Fibroblast of skin of left quadriceps (primary cell): ENCODE measurements around the gene RBFOX1.
"Not testable (repeated sequence)": the region's sequence is repeated elsewhere in the genome, so short reads cannot be mapped to it uniquely, and the experiment has no call there.

ENCODE experiments used
- DNase-seq, 2 experiments: peaks; one replicate each; pipeline ENCODE4 v3.0.0-alpha.2; 2013; ENCODE audit warnings: low read depth in 2 of 2

Gene RBFOX1

DNA sequence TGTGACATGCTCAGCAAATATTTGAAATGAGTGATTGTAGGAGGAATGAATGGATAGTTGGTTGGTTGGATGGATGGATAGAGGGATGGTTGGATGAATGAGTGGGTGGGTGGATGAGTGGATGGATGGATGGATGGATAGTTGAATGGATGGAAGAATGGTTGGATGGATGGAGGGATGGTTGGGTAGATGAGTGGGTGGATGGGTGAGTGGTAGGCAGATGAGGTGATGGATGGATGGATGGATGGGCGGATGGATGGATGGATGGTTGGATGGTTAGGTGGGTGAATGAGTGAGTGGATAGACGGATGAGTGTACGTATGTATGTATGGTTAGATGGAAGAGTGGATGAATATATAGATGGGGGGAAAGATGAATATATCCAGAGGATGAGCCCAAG lies 137.7 kb downstream of the RBFOX1 start:
- DNase-seq: no peak

DNA sequence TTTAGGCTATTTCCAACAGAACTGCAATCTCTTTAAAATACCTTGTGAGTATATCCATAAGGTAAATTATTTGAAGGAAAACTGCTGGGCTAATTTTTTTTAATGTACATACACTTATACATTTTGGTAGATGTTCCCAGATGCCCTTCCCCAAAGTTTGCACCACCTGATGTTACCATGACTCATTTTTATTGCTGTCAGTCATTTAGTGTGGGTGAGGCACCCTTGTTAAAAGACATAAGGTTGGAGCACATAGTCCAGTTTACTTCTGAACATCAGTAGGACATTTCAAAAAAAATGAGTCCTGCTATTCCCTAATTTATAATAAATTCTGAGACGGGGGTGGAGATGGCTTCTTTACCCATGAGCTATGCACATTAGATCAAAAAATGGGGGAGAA lies 138.6 kb downstream of the RBFOX1 start:
- DNase-seq: no peak

DNA sequence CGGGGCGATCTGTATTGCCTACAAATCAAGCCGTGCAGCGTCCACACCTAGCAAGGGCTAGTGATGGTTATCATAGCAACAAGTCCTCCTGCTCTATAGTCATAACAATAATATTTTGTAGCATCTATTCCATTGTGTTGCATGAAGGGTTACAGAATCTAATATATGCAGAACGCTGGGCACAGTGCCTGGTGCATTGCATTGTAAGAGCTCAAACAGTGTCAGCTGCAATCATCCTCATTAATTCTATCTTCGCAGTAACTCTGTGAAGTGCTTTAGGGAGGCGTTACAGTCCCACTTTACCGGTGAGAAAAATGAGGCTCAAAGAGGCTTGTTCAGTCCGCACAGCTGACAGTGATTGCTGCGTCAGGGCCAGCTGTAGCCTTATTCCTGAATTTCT lies 149.4 kb downstream of the RBFOX1 start:
- DNase-seq: no peak

DNA sequence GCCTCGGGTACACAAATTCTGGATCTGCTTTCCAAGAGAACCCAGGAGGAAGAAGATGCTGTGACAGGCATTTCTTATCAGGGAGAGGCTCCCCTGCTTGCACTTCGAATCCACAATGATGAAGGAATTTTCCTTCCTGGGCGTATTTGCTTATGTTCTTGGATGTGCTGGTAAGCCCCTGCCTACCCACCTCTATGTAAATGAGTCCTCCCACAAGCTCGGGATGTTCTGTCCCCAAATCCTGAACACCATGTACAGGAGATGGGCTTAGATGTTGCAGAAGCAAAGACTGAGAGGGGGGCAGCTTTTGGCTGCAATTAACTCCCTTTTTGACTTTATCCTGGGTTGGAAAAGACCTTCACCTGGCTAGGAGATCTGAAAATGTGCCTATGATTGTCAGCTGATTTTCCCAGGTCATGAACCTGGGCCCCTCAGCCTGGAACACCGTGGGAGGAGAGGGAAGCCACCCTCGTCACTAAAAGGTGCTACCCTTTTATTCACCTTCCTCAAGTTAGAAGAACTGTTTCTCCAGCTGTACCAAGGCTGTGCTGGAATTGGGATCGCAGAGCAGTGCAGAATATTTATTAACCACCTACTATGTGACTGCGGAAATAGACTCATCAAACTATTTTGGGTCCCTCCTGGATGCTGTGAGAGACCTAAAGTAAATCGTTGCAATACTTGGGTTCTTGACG lies 150.1 kb downstream of the RBFOX1 start:
- DNase-seq: no peak

DNA sequence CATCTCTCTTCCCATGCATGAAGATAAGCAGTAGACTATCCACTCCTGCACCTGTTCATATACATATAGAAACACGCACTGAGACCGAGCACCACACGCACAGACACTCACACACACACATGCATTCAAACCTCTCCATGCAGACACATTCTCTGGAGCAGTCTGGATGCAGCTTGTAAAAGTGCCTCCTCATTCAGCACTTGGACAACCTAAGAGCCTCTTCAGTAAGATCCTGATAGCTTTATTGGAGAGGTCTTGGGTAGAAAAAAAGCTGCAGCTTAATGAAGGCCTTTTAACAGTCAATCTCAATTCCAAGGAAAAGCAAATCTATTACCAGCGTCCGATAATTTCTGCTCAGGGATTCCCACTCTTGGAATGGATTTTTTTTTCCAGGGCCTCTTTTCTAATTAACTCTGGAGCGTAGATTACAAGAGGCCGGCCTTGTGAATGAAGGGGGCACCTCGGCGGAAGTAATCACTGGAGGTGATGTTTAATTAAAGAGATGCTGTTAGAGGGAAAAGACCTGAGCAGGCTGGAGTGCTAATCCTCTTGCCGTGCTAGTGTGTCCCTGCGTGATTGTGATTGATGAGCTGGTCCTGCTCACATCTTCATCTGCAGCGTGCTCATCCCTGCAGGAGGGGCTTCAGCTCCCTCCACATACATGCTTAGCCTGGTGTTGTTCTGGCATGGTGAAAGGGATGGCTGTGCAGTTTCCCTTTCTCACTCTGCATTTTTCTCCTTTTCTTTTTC lies 155.1 kb downstream of the RBFOX1 start:
- DNase-seq: no peak

DNA sequence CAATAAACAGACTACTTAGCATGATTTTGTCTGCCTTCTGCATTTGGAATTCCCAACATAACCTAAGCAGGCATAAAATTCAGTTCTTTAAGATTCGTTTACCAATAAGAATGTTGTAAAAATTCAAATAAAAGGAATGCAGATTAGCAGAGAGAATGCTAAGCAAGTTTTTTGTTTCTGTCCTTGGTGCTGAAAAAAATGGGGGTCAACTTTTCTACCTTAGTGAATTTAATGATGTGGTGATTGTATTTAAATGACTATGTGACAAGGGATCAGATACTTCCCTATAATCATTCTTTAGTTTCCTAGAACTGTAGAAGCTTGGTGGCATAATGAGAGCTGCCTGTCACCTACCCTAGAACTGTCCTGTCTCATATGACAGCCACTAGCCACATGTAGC lies 159.5 kb downstream of the RBFOX1 start:
- DNase-seq: no peak

DNA sequence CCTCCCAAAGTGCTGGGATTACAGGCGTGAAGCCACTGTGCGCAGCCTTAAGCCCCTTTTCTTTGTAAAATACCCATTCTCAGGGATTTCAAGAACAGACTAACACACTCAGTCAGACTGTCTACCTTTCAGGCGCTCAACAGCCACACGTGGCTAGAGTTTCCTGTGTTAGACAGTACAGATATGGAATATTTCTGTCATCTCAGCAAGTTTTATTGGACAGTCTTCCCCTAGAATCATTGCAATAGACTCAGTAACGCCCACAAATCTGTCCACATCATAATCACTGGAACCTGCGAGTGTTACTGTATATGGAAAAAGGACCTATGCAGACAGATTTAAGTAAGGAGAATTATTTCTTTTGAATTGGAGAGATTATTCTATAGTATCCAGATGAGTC lies 160.5 kb downstream of the RBFOX1 start:
- DNase-seq: no peak

DNA sequence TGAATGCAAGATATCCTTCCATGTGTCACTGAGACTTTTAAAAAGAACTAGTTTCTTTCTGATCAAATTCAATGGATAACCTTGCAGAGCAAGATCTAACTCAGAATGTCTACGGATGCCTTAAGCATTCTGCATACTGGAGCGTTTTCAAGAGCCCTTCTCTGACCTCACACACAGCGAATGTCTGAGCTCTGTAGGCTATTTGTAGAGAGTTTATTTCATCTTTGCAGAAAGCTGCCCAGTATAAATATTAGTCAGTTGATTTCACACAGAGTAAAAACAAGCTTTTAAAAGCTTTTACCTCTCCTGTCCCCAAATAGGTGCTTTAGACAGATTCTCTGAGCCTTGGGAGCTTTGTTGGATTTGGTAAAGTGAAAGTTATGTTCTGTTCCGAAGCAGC lies 165.0 kb downstream of the RBFOX1 start:
- no peak for DNase-seq

DNA sequence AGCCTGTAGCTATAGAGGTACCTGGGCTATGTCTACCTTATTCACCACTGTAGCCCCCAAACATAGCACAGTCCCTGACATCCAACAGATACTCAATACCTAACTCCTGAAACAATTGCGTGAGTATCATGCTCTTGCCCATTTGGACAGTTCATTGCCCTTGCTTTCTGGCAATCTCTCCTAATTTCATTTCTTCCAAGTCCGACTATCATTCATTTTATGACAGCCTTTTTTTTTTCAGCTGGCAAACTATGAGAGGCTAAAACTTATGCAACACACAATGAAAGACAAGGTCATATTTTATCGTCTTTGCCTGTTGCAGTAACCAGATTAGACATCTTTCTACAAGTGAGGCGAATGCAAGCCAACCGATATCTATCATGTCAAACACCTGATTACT lies 169.2 kb downstream of the RBFOX1 start:
- DNase-seq: no peak

DNA sequence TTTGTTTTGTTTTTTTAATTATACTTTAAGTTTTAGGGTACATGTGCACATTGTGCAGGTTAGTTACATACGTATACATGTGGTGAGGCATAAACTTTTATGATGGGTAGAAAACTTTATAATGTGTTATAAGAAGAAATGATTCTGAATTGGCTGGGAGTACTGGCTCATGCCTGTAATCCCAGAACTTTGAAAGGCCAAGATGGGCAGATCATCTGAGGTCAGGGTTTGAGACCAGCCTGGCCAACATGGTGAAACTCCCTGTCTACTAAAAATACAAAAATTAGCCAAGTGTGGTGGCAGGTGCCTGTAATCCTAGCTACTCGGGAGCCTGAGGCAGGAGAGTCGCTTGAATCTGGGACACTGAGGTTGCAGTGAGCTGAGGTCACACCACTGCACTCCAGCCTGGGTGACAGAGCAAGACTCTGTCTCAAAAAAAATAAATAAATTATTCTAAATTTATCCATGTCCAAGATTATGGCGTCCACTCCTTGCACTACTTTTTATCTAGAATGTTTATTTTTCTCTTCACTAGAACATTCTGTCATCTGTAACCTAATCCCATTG lies 170.0 kb downstream of the RBFOX1 start:
- DNase-seq: not testable (repeated sequence)

DNA sequence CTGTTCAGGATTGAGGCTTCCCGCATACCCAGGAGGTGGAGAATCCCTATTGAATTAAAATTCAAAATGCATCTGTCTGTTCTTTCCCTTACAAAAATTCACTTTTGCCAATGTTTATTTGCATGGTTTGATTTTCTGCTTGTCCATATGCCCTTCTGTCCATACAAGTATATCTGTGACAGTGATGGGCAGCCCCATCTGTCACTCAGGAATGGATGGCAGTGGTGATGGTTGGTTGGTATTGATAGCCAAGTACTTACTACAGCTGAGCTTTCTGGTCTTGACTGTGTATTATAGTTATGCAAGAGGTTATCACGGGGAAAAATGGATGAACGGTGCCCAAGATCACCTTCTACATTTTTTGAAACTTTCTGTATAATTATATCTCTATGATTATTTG lies 171.0 kb downstream of the RBFOX1 start:
- DNase-seq: no peak

DNA sequence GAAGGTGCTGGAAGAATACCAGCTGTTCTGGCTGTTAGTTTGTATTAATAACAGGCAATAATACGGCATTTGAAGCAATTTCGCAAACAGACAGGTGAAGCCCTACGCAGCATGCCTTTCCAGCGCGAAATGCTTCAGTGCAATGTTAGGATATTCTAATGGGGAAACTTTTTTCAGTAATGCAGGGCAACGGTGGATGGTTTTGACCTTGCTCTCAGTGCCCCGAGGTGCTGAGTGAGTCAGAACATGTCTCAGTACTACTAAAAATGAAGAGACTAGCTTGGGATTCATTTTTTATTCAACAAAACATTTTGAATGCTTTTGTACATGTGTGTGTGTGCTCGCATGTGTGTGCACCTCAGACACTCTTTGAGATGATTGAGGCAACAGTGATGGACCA lies 172.2 kb downstream of the RBFOX1 start:
- no peak for DNase-seq

DNA sequence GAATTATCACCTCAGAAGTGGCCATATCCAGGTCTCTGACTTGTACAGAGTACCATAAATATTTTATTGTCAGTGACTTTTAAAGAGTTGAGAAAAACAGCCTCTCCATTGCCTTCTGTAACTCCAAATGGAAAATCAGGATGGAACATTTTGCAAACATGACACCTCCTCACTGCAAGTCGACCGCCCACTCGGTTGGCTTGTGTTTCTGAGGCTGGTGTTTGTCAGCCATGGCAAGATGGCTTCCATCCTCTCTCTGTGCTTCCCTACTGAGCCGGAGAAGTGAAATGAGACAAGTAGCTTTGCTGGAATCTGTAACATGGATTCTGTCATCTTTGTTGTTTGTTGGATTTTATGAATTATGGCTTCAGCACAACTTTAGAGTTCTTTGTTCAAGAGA lies 172.8 kb downstream of the RBFOX1 start:
- no peak for DNase-seq

DNA sequence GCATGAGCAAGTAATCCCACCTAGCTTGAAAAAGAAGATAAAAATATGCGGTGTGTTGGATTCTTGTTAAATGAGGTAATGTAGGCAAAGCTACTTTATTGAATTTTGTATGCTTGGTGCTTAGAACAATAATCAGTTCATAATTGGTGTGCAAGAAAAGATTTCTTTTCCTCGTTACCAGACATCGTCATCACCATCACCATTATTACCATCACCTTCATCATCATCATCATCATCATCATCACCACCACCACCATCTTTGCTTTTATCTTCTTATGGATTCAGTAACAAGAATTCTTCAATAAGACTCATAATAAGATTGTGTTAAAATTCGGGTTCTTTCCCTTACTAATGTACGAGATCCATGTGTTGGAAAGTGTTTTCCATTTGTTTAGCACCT lies 173.7 kb downstream of the RBFOX1 start:
- DNase-seq: no peak

DNA sequence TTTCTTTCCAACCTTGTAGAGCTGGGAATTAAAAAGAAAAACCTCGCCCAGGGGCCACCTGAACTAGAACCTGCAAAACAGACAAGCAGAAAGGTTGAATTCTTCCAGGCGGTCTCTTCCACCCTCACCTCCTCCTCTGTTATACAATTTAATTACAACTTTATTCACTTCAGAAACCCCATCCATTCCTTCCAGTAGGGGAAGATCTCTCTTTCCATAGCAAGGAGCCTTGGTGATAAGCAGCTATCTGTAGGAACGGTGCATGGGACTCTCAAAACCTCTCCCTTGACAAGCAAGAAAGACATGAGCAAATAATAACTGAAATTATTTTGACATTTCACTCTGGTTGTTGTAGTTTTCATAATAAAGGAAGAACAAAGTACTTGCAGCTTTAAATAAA lies 176.0 kb downstream of the RBFOX1 start:
- no peak for DNase-seq

DNA sequence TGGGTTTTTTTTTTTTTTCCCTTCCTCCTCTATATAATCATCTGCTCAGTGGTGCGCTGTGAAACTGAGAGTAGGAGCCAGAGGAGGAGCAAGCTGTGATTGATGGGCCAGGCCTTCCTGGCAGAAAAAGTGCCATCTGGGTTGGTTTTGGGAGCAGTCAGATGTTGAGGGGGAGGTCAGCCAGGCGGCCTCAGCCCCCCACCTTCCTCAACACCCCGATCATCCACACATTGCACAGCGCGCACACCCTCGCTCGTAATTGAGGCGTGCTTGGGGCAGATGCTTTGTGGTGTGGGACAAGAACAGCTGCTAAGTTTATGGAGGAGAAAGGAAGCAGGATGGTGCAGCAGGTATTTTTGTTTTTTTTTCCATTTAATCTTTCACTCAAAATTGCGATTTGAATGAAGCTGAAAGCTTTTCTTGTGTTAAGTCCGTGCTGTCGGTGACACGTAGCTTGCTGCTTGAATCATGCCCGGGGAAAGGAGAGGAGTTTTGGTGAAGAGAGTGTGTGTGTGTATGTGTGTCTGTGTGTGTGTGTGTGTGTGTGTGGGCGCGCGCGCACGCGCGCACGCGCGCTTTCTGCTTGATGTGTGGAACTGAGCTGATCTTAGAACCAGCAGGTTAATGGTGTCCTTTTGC lies 177.4 kb downstream of the RBFOX1 start:
- DNase-seq: no peak

DNA sequence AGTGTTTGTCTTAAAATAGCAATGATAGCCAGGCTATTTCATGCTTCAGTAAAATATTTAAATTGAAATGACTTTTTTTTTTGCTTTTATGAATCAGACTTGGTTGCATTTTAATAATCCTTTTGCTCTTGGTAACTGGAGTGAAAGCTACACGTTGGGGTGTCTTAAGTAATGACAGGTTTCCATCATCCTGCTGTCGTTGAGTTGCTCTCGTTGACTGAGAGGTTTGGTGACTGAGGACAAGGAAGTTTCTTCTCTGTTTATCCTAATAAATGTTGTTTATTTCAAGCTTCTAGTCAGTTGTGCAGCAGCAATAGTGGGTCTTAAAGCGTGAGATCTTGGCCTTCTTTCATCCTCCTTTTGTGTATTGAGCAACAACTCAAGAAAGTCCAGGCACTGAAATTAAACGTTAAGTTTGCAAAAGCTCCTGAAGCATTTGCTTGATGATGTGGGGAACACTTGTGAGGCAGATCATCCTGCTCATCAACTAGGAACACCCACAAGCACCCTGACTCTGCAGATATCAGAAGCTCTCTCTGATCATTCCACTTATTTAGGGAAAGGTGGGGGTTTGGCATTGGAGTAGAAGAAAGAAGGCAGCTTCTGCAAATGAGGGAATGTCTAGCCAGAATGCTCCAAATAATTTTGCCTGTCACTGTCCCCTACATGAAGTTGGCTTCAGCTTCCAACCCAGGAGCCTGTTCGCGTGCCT lies 179.1 kb downstream of the RBFOX1 start:
- DNase-seq: no peak

DNA sequence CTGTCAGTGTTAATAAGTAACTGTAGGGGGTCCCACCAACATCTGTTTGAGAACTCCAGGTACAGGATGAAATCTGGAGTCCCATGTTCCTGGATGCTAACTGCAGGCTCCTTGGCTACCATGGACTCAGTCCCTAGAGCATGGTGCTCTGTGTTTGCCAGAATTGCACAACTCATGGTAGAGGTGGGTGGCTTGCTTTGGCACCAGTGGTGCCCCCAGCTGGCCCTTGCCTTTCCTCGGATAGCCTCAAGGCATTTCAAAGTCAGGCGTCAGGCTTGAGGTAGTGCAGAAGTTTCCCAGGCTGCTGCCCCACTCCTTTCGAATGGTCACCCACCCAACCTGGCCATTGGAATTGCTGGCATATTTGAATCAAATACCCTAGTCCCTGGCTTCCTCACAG lies 179.9 kb downstream of the RBFOX1 start:
- no peak for DNase-seq

DNA sequence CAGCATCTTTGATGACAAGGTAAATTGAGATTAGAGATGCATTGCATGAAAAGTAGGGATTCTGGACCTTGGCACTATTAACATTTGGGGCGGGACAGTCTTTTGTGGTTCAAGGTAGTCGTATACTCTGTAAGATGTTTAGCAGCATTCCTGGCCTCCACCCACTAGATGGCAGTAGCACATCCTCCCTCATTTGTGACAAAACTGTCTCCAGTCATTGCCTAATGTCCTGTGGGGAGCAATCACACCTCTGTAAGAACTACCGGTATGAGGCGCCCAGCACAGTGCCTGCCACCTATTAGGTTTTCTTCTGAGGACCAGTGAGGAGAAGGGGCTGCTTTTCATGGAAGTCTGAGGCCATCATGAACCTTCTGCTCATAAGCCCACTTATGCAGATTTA lies 180.8 kb downstream of the RBFOX1 start:
- DNase-seq: no peak

DNA sequence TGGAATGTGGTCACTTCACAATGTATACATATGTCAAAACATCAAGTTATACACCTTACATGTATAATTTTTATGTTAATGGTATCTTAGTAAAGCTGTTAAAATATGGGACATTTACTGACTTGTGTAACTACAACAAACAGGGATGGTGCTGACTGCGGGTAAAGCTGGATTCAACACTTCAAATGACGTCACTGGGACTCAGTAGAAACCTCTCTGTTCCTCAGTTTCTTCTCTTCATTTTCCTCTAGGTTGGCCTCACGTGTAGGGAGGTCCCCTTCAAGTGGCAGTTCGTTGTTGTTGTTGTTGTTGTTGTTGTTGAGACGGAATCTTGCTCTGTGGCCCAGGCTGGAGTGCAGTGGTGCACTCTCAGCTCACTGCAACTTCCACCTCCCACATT lies 182.9 kb downstream of the RBFOX1 start:
- no peak for DNase-seq

DNA sequence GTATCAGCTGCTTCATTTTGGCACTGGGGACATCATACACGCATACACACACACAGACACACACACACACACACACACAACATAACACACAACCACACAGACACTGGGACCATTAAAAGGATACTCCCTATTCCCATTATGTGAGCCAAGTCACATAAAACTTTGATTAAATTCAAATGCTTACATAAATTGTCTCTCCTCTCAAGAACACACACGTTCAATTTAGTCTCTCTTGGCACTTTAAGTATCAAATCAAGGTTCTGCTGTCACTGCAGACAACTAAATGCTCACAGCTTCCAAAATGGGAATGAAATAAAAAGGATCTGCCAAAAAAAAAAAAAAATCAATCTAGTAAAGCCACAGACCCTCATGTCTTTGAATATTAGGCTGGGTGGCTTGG lies 184.9 kb downstream of the RBFOX1 start:
- no peak for DNase-seq

DNA sequence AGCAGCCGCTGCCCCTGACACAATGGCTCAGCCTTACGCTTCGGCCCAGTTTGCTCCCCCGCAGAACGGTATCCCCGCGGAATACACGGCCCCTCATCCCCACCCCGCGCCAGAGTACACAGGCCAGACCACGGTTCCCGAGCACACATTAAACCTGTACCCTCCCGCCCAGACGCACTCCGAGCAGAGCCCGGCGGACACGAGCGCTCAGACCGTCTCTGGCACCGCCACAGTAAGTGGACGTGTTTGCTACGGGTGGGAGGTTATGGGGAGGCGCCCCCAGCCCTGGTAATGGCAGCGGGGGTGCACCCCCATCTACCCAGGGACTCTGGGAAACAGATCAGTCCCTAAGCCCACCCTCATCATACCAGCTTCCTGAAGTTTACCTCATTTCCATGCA lies 185.5 kb downstream of the RBFOX1 start:
- DNase-seq: no peak
